H1 (cell line): ENCODE data around the gene FAIM2. TPM values are rescaled to one million over a fixed set of nuclear protein-coding genes. Genes with fewer than 3 reads are reported as not detected.

Experiments used
- SP4 ChIP-seq: IDR thresholded peaks from 2 replicates; pipeline ENCODE4 v1.6.1; 2012; ENCODE audit warnings: low read length, inconsistent platforms
- ZNF274 ChIP-seq: IDR thresholded peaks from 2 replicates; pipeline ENCODE4 v1.7.0; 2012; ENCODE audit warnings: low read length, borderline replicate concordance; ENCODE audit errors: extremely low read depth
- polyA plus RNA-seq, 7 experiments: library from polyadenylated mRNA; depleted of rRNA in 3 of 7; stranded (reverse) in 5 of 7; unstranded in 2 of 7; fragments of >200 nt in 5 of 7; fragments of 200-250 nt in 2 of 7; gene quantifications; 1 replicate in 5 of 7; 2 replicates in 1 of 7; 4 replicates in 1 of 7; pipeline versions ENCODE4 v1.2.1 to v1.2.3, GENCODE V29; 2011 to 2013; ENCODE audit warnings: missing spikeins in 2 of 7, mixed read lengths in 2 of 7
- total RNA-seq: library from RNA; stranded (reverse); fragmentation: NEBNext Ultra II Directional; extraction: Animal tissue kit (Norgen Biotek cat#: 25700); gene quantifications from 2 replicates; pipeline ENCODE4 v1.2.1, GENCODE V29; 2021
- TF ChIP-seq, protein P1 (sequence below): IDR thresholded peaks from 2 replicates; pipeline ENCODE4 v1.6.1; 2012; ENCODE audit warnings: inconsistent platforms
- TF ChIP-seq, protein P2 (sequence below), 3 experiments: IDR thresholded peaks; 1 replicate in 2 of 3; 2 replicates in 1 of 3; pipeline versions ENCODE4 v1.5.1 to v1.6.1; 2011; ENCODE audit warnings: low read length in 3 of 3, mild to moderate bottlenecking in 3 of 3, inconsistent platforms in 2 of 3, low read depth in 1 of 3, moderate library complexity in 1 of 3; ENCODE audit not compliant: insufficient read depth in 1 of 3; ENCODE audit errors: control extremely low read depth in 1 of 3

The FAIM2 gene
- total and polyA plus RNA-seq, 2 of the 8 experiments (the other 6 are each of a cell fraction or from before 2014, with no cell fraction given): 0.89 to 1.3 TPM

DNA sequence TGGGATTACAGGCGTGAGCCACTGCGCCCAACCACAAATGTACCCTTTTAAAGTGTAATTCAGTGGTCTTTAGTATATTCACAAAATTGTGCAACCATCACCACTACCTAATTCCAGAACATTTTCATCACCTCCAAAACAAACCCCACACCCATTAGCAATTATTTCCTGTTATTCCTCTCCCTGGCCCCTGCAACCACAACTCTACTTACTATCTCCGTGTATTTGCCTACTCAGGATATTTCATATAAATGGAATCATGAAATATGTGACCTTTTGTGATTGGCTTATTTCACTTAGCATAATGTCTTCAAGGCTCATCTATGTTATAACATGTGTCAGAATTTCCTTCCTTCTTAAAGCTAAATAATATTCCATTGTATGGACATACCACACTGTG, 30.8 kb upstream of the FAIM2 start (continued):
- TF ChIP-seq, protein P1, sequence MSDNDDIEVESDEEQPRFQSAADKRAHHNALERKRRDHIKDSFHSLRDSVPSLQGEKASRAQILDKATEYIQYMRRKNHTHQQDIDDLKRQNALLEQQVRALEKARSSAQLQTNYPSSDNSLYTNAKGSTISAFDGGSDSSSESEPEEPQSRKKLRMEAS: no peak
- TF ChIP-seq ZNF274: no peak
- TF ChIP-seq, protein P2, sequence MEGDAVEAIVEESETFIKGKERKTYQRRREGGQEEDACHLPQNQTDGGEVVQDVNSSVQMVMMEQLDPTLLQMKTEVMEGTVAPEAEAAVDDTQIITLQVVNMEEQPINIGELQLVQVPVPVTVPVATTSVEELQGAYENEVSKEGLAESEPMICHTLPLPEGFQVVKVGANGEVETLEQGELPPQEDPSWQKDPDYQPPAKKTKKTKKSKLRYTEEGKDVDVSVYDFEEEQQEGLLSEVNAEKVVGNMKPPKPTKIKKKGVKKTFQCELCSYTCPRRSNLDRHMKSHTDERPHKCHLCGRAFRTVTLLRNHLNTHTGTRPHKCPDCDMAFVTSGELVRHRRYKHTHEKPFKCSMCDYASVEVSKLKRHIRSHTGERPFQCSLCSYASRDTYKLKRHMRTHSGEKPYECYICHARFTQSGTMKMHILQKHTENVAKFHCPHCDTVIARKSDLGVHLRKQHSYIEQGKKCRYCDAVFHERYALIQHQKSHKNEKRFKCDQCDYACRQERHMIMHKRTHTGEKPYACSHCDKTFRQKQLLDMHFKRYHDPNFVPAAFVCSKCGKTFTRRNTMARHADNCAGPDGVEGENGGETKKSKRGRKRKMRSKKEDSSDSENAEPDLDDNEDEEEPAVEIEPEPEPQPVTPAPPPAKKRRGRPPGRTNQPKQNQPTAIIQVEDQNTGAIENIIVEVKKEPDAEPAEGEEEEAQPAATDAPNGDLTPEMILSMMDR (IDR thresholded peaks at IDR 0.05; ENCODE audit: control extremely low read depth in 1 of 3, insufficient read depth in 1 of 3, low read depth in 1 of 3, low read length in 3 of 3): no peak
- TF ChIP-seq SP4: no peak
